Kasumi-1 (cell line): ENCODE measurements around the gene F11.
"Not testable (repeated sequence)": the region's sequence is repeated elsewhere in the genome, so short reads cannot be mapped to it uniquely, and the experiment has no call there.

Experiments used
- DNase-seq, 2 experiments: peaks; one replicate each; lab custom pipeline; 2025; lab: John Stamatoyannopoulos, UW

Gene F11

GRCh38 chr4:186249785-186250754, 15.9 kb upstream of the F11 start:
- DNase-seq = no peak

GRCh38 chr4:186250760-186251159, 15.2 kb upstream of the F11 start:
- no peak for DNase-seq

GRCh38 chr4:186255122-186255521, 10.9 kb upstream of the F11 start:
- no peak for DNase-seq

GRCh38 chr4:186258216-186258811, 7.7 kb upstream of the F11 start:
- DNase-seq = no peak

- no peak for DNase-seq
Observed at GRCh38 chr4:186260117-186260503, 5.9 kb upstream of the F11 start.

GRCh38 chr4:186260504-186261448, 5.2 kb upstream of the F11 start:
- no peak for DNase-seq

GRCh38 chr4:186264660-186265059, 1.3 kb upstream of the F11 start:
- no peak for DNase-seq

GRCh38 chr4:186265250-186265649, 739 bp upstream of the F11 start:
- not testable (repeated sequence) for DNase-seq

GRCh38 chr4:186266729-186267456, 904 bp downstream of the F11 start:
- no peak for DNase-seq

GRCh38 chr4:186271081-186271678, 5.2 kb downstream of the F11 start:
- no peak for DNase-seq

- no peak for DNase-seq
Observed at GRCh38 chr4:186272699-186273391, 6.9 kb downstream of the F11 start.

GRCh38 chr4:186273392-186273789, 7.4 kb downstream of the F11 start:
- DNase-seq = not testable (repeated sequence)

- DNase-seq = no peak
Observed at GRCh38 chr4:186283311-186283710, 17.3 kb downstream of the F11 start.

- DNase-seq = no peak
Observed at GRCh38 chr4:186285147-186285546, 19.2 kb downstream of the F11 start.

GRCh38 chr4:186286581-186286980, 20.6 kb downstream of the F11 start:
- DNase-seq = no peak

- no peak for DNase-seq
Observed at GRCh38 chr4:186291256-186291890, 25.4 kb downstream of the F11 start.

GRCh38 chr4:186294160-186294559, 28.2 kb downstream of the F11 start:
- no peak for DNase-seq

- DNase-seq = no peak
Observed at GRCh38 chr4:186296481-186296880, 30.5 kb downstream of the F11 start.

- peak; percentile 59 to 65 for DNase-seq
Observed at GRCh38 chr4:186297013-186297645, 31.1 kb downstream of the F11 start.
